ENCODE measurements around the gene ATP1B3.

DNA sequence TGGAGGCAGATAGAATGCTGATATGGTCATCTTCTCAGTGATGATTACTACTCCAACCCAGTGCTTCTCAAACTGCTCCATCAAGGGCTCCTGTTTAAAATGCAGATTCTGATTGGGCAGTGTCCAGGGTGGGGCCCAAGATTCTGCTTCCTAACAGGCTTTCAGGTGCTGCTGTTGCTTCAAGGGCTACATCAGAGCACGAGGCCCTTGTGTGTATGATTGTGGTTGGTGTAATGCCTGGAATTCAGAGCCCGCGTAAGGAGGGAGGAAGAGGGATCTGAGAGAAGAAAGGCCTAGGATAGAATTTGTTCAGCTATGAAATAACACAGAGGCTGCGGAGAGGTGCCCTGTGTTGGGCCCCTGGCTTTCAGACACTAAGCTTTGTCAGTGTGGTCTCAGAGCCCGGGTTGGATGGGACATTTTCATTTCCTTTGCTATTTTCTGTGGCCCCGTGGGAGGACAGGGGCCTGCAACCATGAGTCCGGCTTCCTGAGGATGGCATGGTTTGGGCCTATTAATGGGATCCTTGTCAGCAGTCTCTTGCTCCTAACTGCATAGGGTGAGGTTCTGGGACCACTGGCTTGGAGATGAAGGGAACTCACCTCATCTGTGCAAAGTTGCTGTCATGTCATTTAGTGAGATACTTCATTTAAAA, 53.0 kb downstream of the ATP1B3 start:
- TF ChIP-seq NRF1 (IDR thresholded peaks at IDR 0.05; ENCODE audit: low read depth, low read length) (no peak), CTCF (IDR thresholded peaks at IDR 0.05) (no peak), EP300 (IDR thresholded peaks at IDR 0.05; ENCODE audit: borderline replicate concordance in 1 of 2, low read depth in 1 of 2, low read length in 1 of 2) (no peak)

Data from SK-N-SH (cell line).